Neutrophil (primary cell): ENCODE results near the gene PHF24.
"Not testable (repeated sequence)": the region's sequence is repeated elsewhere in the genome, so short reads cannot be mapped to it uniquely, and the experiment has no call there.

Source experiments
- H3K27ac ChIP-seq: fragments of 200-600 bp; sonication (generic); 2 replicates; pipeline ENCODE4 v1.5.1; 2016; ENCODE audit warnings: mild to moderate bottlenecking, moderate library complexity
- H3K27me3 ChIP-seq: fragments of 200-600 bp; sonication (generic); 2 replicates; pipeline ENCODE4 v1.6.0; 2016; ENCODE audit warnings: mild to moderate bottlenecking
- H3K36me3 ChIP-seq: fragments of 200-600 bp; sonication (generic); 2 replicates; pipeline ENCODE4 v1.5.1; 2017
- H3K4me1 ChIP-seq, 2 experiments: fragments of 200-600 bp in 1 of 2; sonication (generic) in 1 of 2; 1 replicate in 1 of 2; 2 replicates in 1 of 2; pipeline versions ENCODE4 v1.5.1 to v1.6.1; 2013 to 2016; ENCODE audit warnings: low read depth in 1 of 2, low read length in 1 of 2, mild to moderate bottlenecking in 1 of 2, moderate library complexity in 1 of 2; ENCODE audit not compliant: control insufficient read depth in 1 of 2, insufficient read depth in 1 of 2
- H3K4me3 ChIP-seq, 2 experiments: fragments of 200-600 bp in 1 of 2; sonication (generic) in 1 of 2; 1 replicate in 1 of 2; 2 replicates in 1 of 2; pipeline ENCODE4 v1.5.1; 2013 to 2016; ENCODE audit warnings: low read depth in 1 of 2, low read length in 1 of 2, mild to moderate bottlenecking in 1 of 2, moderate library complexity in 1 of 2
- H3K9me3 ChIP-seq: fragments of 200-600 bp; sonication (generic); 2 replicates; pipeline ENCODE4 v1.5.1; 2016
- CTCF ChIP-seq: fragments of 200-600 bp; sonication (generic); IDR thresholded peaks from 2 replicates; pipeline ENCODE4 v1.5.1; 2016; ENCODE audit warnings: antibody characterized with exemption

The PHF24 gene

GRCh38 chr9:34999576-34999975 is 41.5 kb downstream of the PHF24 start:
- no peaks in the 10 kb centered on the region for H3K4me1 ChIP-seq
- no peak for TF ChIP-seq CTCF

GRCh38 chr9:35000535-35001284 is 42.6 kb downstream of the PHF24 start:
- TF ChIP-seq CTCF, result no peak
- Histone ChIP-seq H3K27me3 (no peaks in the 10 kb centered on the region), H3K9me3 (no peaks in the 10 kb centered on the region), H3K36me3 (no peaks in the 10 kb centered on the region), H3K4me1 (no peaks in the 10 kb centered on the region), H3K4me3 (no peak overlapping the region), H3K27ac (no peak overlapping the region)

More at GRCh38 chr9:34999576-34999975, 41.5 kb downstream of the PHF24 start:
- peaks cover 6% of the 10 kb centered on the region for H3K27me3 ChIP-seq
- no peaks in the 10 kb centered on the region for H3K9me3 ChIP-seq
- no peak overlapping the region for H3K4me3 ChIP-seq
- no peak overlapping the region for H3K27ac ChIP-seq
- no peaks in the 10 kb centered on the region for H3K36me3 ChIP-seq

GRCh38 chr9:35001285-35001677 is 43.2 kb downstream of the PHF24 start:
- Histone ChIP-seq H3K27me3 (no peaks in the 10 kb centered on the region), H3K4me1 (no peaks in the 10 kb centered on the region), H3K4me3 (no peak overlapping the region), H3K9me3 (no peaks in the 10 kb centered on the region), H3K27ac (no peak overlapping the region), H3K36me3 (no peaks in the 10 kb centered on the region)
- no peak for TF ChIP-seq CTCF

GRCh38 chr9:35001803-35002502 is 43.9 kb downstream of the PHF24 start:
- Histone ChIP-seq H3K4me3 (no peak overlapping the region), H3K36me3 (no peaks in the 10 kb centered on the region), H3K27ac (no peak overlapping the region), H3K27me3 (no peaks in the 10 kb centered on the region), H3K4me1 (no peaks in the 10 kb centered on the region), H3K9me3 (no peaks in the 10 kb centered on the region)
- no peak for TF ChIP-seq CTCF

- no peaks in the 10 kb centered on the region for H3K9me3 ChIP-seq
- H3K27me3 ChIP-seq, result no peaks in the 10 kb centered on the region
- no peaks in the 10 kb centered on the region for H3K36me3 ChIP-seq
- H3K4me3 ChIP-seq, result no peak overlapping the region
- H3K4me1 ChIP-seq, result no peaks in the 10 kb centered on the region
- no peak overlapping the region for H3K27ac ChIP-seq
- no peak for TF ChIP-seq CTCF
These were observed 44.5 kb downstream of the PHF24 start for GRCh38 chr9:35002623-35003022.

- not testable (repeated sequence) for H3K4me1 ChIP-seq, H3K36me3 ChIP-seq, H3K27me3 ChIP-seq, H3K9me3 ChIP-seq, H3K27ac ChIP-seq, H3K4me3 ChIP-seq
These were observed 46.2 kb downstream of the PHF24 start for GRCh38 chr9:35004299-35004698.
